KBM-7 (cell line): ENCODE results near the gene DMC1.
"Not testable (repeated sequence)": the region's sequence is repeated elsewhere in the genome, so short reads cannot be mapped to it uniquely, and the experiment has no call there.

ENCODE experiments used
- DNase-seq: peaks from one replicate; pipeline ENCODE4 v3.0.0-alpha.2; 2015
- in situ Hi-C: fragments of 300-500 bp; cut with MboI; formaldehyde crosslinking; loops from 2 replicates; pipeline ENCODE4 v1.14.3; 2020; ENCODE audit warnings: low sequenced_read_pairs, low pct_unique_long_range_greater_than_20kb, mixed read lengths

DMC1 gene

DNA sequence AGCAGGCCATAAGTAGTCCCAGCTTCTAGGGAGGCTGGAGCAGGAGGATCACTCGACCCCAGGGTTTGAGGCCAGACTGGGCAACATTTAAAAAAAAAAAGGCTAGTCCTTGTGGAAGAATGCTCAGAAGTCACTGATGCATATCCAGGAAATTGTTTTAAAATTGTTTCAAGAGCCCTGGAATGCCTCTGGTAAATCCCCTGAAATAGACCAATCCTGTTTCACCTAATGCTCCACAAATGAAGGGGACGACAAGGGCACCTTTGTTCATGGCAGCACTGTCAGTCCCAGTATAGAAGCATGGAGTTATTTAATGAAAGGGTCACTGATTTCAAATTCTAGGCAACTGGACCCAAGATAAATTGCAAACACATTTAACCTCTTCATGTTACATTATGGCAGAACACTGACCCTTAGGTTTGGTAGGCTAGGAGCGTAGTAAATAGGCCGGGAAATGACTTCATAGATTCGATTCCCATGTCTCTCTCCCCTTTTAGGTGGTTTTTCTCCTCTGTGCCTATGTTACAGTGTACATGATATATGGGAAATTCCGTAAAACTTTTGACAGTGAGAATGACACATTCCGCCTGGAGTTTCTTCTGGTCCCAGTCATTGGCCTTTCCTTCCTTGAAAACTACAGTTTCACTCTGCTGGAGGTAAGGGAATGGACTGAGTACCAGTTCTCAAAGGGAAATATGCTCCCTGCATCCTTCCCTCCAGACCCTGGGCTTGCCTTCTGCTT, 90.7 kb downstream of the DMC1 start:
- in situ Hi-C loops, result no loop called here
- DNase-seq, result no peak

DNA sequence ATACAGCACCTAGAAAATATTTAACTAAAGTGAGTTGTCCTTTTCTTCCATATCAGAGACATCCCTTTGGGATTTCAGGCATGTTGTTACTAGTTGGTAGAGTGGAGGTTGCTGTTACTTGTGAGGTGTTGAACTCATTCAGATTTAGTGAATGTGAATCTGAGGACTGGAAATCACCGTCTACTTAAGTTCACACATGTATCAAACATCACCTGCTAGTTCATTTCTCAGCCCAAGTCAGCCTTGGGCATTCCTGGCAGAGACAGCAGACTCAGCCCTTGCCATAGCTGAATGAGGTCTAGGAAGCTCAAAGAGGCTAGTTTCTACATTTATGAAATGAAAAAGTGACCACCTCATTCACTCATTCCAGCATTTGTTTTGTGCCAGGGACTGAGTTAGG, 92.4 kb downstream of the DMC1 start:
- in situ Hi-C loops, result no loop called here
- DNase-seq, result no peak

DNA sequence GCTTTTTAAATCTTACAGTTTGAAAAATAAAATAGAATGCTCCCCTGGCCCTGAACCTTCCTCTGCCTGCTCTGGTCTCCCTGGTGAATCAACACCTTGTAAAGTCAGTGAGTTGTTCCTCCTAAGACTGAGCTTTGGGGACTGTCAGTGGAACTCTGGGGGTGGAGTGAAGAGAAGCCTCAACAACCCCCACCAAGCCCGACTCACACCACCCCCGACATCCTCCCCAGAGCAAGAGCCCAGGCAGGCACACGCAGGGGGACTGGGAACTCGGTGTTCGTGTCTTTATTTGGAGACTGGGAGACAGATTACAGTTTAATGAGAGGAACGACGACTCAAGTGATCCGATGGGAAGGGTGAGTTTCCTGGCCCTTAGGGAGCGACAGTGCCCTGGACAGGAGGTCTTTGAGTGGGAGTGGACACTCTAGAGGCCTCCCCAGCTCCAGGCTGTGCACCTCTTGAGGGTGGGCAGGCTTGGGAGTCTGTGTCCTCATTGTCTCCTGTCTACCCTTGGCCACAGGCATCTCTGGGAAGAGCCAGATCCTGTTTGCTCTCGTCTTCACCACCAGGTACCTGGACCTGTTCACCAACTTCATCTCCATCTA, 95.9 kb downstream of the DMC1 start:
- no peak for DNase-seq
- in situ Hi-C loops, result no loop called here

DNA sequence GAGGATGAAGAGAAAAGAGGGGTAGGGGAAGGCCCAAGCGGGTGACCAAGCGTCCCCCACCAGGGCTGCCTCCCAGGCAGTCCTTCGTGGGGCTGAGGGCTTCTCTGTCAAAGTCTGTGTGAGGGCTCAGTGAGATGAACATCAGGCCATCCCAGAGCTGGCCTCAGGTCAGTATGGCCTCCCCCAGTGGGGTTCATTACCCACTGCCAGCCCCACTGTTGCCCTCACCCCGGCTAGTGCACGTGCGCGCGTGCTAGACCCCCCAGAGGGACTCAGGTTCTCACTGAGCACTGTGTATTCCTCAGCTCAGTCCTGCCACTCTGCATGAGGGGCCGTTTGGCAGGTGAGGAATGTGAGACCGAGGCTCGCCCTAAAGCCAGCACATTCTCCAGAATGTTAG, 98.7 kb downstream of the DMC1 start:
- in situ Hi-C loops, result no loop called here
- DNase-seq, result no peak

DNA sequence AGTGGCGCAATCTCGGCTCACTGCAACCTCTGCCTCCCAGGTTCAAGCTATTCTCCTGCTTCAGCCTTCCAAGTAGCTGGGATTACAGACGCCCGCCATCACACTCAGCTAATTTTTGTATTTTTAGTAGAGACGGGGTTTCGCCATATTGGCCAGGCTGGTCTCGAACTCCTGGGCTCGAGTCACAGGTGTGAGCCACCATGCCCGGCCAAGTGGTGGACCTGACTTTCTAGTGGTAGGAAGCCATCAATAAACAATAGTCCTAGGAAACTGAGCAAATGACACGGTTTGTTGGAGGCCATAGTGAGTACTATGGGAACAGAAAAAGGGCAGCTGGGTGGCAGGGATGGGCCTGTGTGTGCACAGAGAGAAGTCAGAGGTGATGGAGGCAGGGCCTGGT, 99.8 kb downstream of the DMC1 start:
- DNase-seq, in situ Hi-C loops: not testable (repeated sequence)

DNA sequence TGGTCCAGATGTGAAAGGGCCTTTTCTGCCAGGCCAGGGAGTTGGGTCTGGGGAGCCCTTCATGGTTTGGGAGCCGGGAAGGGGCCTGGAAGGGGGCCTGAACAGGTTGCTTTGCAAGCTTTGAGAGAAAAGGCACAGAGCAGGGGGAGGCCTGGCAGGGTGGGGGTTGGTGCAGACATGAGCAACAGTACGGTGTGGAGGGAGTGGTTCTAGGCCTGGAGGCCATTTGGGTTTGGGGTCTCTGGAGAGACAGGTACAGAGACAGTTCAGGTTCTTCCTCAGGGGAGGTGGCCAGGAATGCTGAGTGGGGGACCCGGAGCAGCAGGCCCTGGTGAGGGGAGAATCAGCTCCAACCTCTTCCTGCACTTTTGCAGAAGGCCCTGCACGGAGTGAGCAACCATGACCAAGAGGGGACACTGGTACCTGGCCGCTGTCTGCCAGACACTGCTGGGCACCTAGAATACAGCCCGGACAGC, 100.6 kb downstream of the DMC1 start:
- in situ Hi-C loops, result no loop called here
- DNase-seq, result no peak
